ENCODE data around the gene ZDHHC13. TPM values are rescaled to one million over a fixed set of nuclear protein-coding genes. Genes with fewer than 3 reads are reported as not detected.

Gene ZDHHC13
- total and polyA plus RNA-seq, 10 of the 15 experiments (the other 5 are each of a cell fraction or from before 2014, with no cell fraction given): 8.5 to 34.2 (median 20.4) TPM

GRCh38 chr11:19225123-19225522, 108.2 kb downstream of the ZDHHC13 start:
- RAD21 ChIA-PET (ENCODE audit: unreplicated experiment): no interaction called here
- in situ Hi-C loops (cut with MboI) (no loop called here), intact Hi-C loops (cut with micrococcal nuclease; ENCODE audit: unreplicated experiment) (no loop called here)
- no peak overlapping the region for H2AFZ ChIP-seq (ENCODE audit: control insufficient read depth, low read depth, low read length)
- TF ChIP-seq POLR2A (IDR thresholded peaks at IDR 0.05; ENCODE audit: low read depth, low read length) (peak; percentile 35; the same call in 1 of the 2 replicates), TARDBP (IDR thresholded peaks at IDR 0.05; ENCODE audit: borderline replicate concordance) (no peak)
- H3K27me3 ChIP-seq (replicated peaks in 1 of 2; ENCODE audit: control insufficient read depth in 2 of 2, insufficient read depth in 2 of 2, low read length in 1 of 2): no peaks in the 10 kb centered on the region
- POLR2A ChIA-PET: no interaction called here
- H3K4me2 ChIP-seq (ENCODE audit: control insufficient read depth, insufficient read depth): no peak overlapping the region
- SMC1A ChIA-PET (ENCODE audit: uncharacterized antibody, unreplicated experiment): no interaction called here
- no peak overlapping the region for H3K4me3 ChIP-seq
- H3K36me3 ChIP-seq (ENCODE audit: control insufficient read depth in 2 of 2, insufficient read depth in 2 of 2, low read length in 1 of 2): peaks cover 7 to 8% of the 10 kb centered on the region in 2 experiments
- no peaks in the 10 kb centered on the region for H3K4me1 ChIP-seq (ENCODE audit: control insufficient read depth, insufficient read depth, low read length)
- H3K27ac ChIP-seq (ENCODE audit: control insufficient read depth, insufficient read depth): no peak overlapping the region
- BruUV-seq (replicated peaks): no TSS peak
- H3K79me2 ChIP-seq (ENCODE audit: control insufficient read depth, insufficient read depth, low read length): no peaks in the 10 kb centered on the region
- DNase-seq (ENCODE audit: low read depth, low spot score): no peak
- H4K20me1 ChIP-seq (ENCODE audit: control insufficient read depth, insufficient read depth): no peaks in the 10 kb centered on the region
- no peak for FAIRE-seq
- ATAC-seq: no peak
- no peak overlapping the region for H3K9ac ChIP-seq (ENCODE audit: control insufficient read depth, insufficient read depth, low read length)
- WGBS (ENCODE audit: insufficient coverage, insufficient replicate concordance, low lambda C conversion rate, missing lambda C conversion rate): 90% methylated on average over 6 of the region's 6 CpGs
- no peaks in the 10 kb centered on the region for H3K9me3 ChIP-seq (replicated peaks; ENCODE audit: control insufficient read depth, insufficient read depth, low read length)
- CTCF ChIA-PET: no interaction called here

GRCh38 chr11:19225581-19225980, 108.6 kb downstream of the ZDHHC13 start:
- no peak overlapping the region for H3K4me2 ChIP-seq (ENCODE audit: control insufficient read depth, insufficient read depth)
- H4K20me1 ChIP-seq (ENCODE audit: control insufficient read depth, insufficient read depth): no peaks in the 10 kb centered on the region
- no peak overlapping the region for H3K9ac ChIP-seq (ENCODE audit: control insufficient read depth, insufficient read depth, low read length)
- 96% methylated on average over 3 of the region's 3 CpGs for WGBS (ENCODE audit: insufficient coverage, insufficient replicate concordance, low lambda C conversion rate, missing lambda C conversion rate)
- H3K4me3 ChIP-seq: no peak overlapping the region
- ChIA-PET SMC1A (ENCODE audit: uncharacterized antibody, unreplicated experiment) (no interaction called here), RAD21 (ENCODE audit: unreplicated experiment) (no interaction called here), POLR2A (no interaction called here), CTCF (no interaction called here)
- no peaks in the 10 kb centered on the region for H3K79me2 ChIP-seq (ENCODE audit: control insufficient read depth, insufficient read depth, low read length)
- ATAC-seq (no peak), FAIRE-seq (no peak), DNase-seq (ENCODE audit: low read depth, low spot score) (no peak)
- H3K27me3 ChIP-seq (replicated peaks in 1 of 2; ENCODE audit: control insufficient read depth in 2 of 2, insufficient read depth in 2 of 2, low read length in 1 of 2): no peaks in the 10 kb centered on the region
- H3K4me1 ChIP-seq (ENCODE audit: control insufficient read depth, insufficient read depth, low read length): no peaks in the 10 kb centered on the region
- intact Hi-C loops (cut with micrococcal nuclease; ENCODE audit: unreplicated experiment) (no loop called here), in situ Hi-C loops (cut with MboI) (no loop called here)
- peaks cover 7 to 8% of the 10 kb centered on the region in 2 experiments for H3K36me3 ChIP-seq (ENCODE audit: control insufficient read depth in 2 of 2, insufficient read depth in 2 of 2, low read length in 1 of 2)
- no peak overlapping the region for H3K27ac ChIP-seq (ENCODE audit: control insufficient read depth, insufficient read depth)
- BruUV-seq (replicated peaks): no TSS peak
- H2AFZ ChIP-seq (ENCODE audit: control insufficient read depth, low read depth, low read length): no peak overlapping the region
- no peaks in the 10 kb centered on the region for H3K9me3 ChIP-seq (replicated peaks; ENCODE audit: control insufficient read depth, insufficient read depth, low read length)
- TF ChIP-seq SMARCA5 (IDR thresholded peaks at IDR 0.05) (no peak), MEF2B (IDR thresholded peaks at IDR 0.05; ENCODE audit: partially characterized antibody, poor library complexity, severe bottlenecking) (no peak), PAX5 (IDR thresholded peaks at IDR 0.05; ENCODE audit: borderline replicate concordance, low read depth, low read length) (no peak), RB1 (IDR thresholded peaks at IDR 0.05; ENCODE audit: borderline replicate concordance) (no peak), ZBTB40 (IDR thresholded peaks at IDR 0.05; ENCODE audit: borderline replicate concordance) (no peak), PKNOX1 (IDR thresholded peaks at IDR 0.05) (no peak), MYC (IDR thresholded peaks at IDR 0.05; ENCODE audit: insufficient read depth, insufficient read length, insufficient replicate concordance, low read length, severe bottlenecking) (no peak), ASH2L (IDR thresholded peaks at IDR 0.05; ENCODE audit: borderline replicate concordance, low read depth) (no peak), EP300 (IDR thresholded peaks at IDR 0.05; ENCODE audit: borderline replicate concordance in 1 of 2, control insufficient read depth in 1 of 2, low read depth in 2 of 2, low read length in 2 of 2) (no peak), ZNF207 (IDR thresholded peaks at IDR 0.05; ENCODE audit: borderline replicate concordance) (no peak), TCF12 (IDR thresholded peaks at IDR 0.05; ENCODE audit: low read depth, low read length) (no peak)
